GM12878 (cell line): Measurements from ENCODE around the gene CRIM1. TPM values are rescaled to one million over a fixed set of nuclear protein-coding genes. Genes with fewer than 3 reads are reported as not detected.

Experiments
- ATAC-seq: fragments of 200-7000 bp; cut with Tn5 transposase; 3 replicates; pipeline ENCODE4 v1.9.1; 2020; ENCODE audit warnings: mild to moderate bottlenecking, moderate library complexity
- BruUV-seq: library from RNA; stranded (reverse); fragments of 400-500 nt; replicated peaks from 2 replicates; lab custom pipeline; 2021; lab: Mats Ljungman, UMichigan
- CTCF ChIA-PET: fragments of 300-600 bp; sonication (Branson Sonifier 250); formaldehyde crosslinking; extraction: SDS; loops from one replicate; lab custom pipeline; 2021; ENCODE audit warnings: inconsistent platforms; lab: Yijun Ruan, JAX
- POLR2A ChIA-PET: fragments of 350-600 bp; formaldehyde crosslinking; extraction: SDS; loops from one replicate; lab custom pipeline; 2021; ENCODE audit warnings: inconsistent platforms; lab: Charles Lee
- RAD21 ChIA-PET: fragments of 300-600 bp; sonication (Branson Sonifier 250); formaldehyde crosslinking; loops from one replicate; lab custom pipeline; 2023; ENCODE audit warnings: antibody characterized with exemption; ENCODE audit not compliant: unreplicated experiment; lab: Charles Lee
- SMC1A ChIA-PET: fragments of 300-600 bp; sonication (Branson Sonifier 250); formaldehyde crosslinking; loops from one replicate; lab custom pipeline; 2023; ENCODE audit not compliant: unreplicated experiment, uncharacterized antibody; lab: Charles Lee
- DNase-seq: peaks from one replicate; pipeline ENCODE4 v3.0.0-alpha.2; 2011; ENCODE audit warnings: low read depth, low spot score
- FAIRE-seq: peaks from 3 replicates; lab custom pipeline; 2011; peaks lifted over from hg19 to GRCh38; lab: Jason Lieb, UNC
- H2AFZ ChIP-seq: 2 replicates; pipeline ENCODE4 v1.6.0; 2011; ENCODE audit warnings: low read depth, low read length, control low read depth; ENCODE audit not compliant: control insufficient read depth
- H3K27ac ChIP-seq: 2 replicates; pipeline ENCODE4 v1.5.1; 2011; ENCODE audit warnings: control low read depth; ENCODE audit not compliant: control insufficient read depth, insufficient read depth
- H3K27me3 ChIP-seq, 2 experiments: replicated peaks in 1 of 2; 2 replicates each; pipeline versions ENCODE4 v1.6.0 to v1.6.1; 2011; ENCODE audit warnings: low read length in 1 of 2; ENCODE audit not compliant: control insufficient read depth in 2 of 2, insufficient read depth in 2 of 2
- H3K36me3 ChIP-seq, 2 experiments: 2 replicates each; pipeline ENCODE4 v1.5.1; 2011; ENCODE audit warnings: low read length in 1 of 2; ENCODE audit not compliant: control insufficient read depth in 2 of 2, insufficient read depth in 2 of 2
- H3K4me1 ChIP-seq: 2 replicates; pipeline ENCODE4 v1.6.1; 2011; ENCODE audit warnings: mild to moderate bottlenecking, low read length, moderate library complexity, mixed read lengths; ENCODE audit not compliant: control insufficient read depth, insufficient read depth
- H3K4me2 ChIP-seq: 2 replicates; pipeline ENCODE4 v1.6.0; 2011; ENCODE audit warnings: control low read depth; ENCODE audit not compliant: control insufficient read depth, insufficient read depth
- H3K4me3 ChIP-seq: fragments of 200-600 bp; sonication (generic); 2 replicates; pipeline ENCODE4 v1.5.1; 2016
- H3K79me2 ChIP-seq: 2 replicates; pipeline ENCODE4 v1.6.0; 2011; ENCODE audit warnings: low read length; ENCODE audit not compliant: control insufficient read depth, insufficient read depth
- H3K9ac ChIP-seq: 2 replicates; pipeline ENCODE4 v1.8.0; 2011; ENCODE audit warnings: low read length, control low read depth, mixed read lengths; ENCODE audit not compliant: control insufficient read depth, insufficient read depth
- H3K9me3 ChIP-seq: replicated peaks from 3 replicates; pipeline ENCODE4 v1.5.1; 2011; ENCODE audit warnings: mild to moderate bottlenecking, low read length; ENCODE audit not compliant: control insufficient read depth, insufficient read depth
- H4K20me1 ChIP-seq: 2 replicates; pipeline ENCODE4 v1.6.0; 2011; ENCODE audit not compliant: control insufficient read depth, insufficient read depth
- CEBPB ChIP-seq, 2 experiments: fragments of 150-350 bp in 1 of 2; IDR thresholded peaks; 2 replicates each; pipeline ENCODE4 v1.6.1; 2012 to 2014; ENCODE audit warnings: low read depth in 2 of 2, low read length in 2 of 2, borderline replicate concordance in 1 of 2, inconsistent platforms in 1 of 2
- CTCF ChIP-seq, 3 experiments: IDR thresholded peaks in 2 of 3; conservative IDR thresholded peaks in 1 of 3; 2 replicates each; pipeline ENCODE4 v1.5.1; 2011; ENCODE audit warnings: low read depth in 3 of 3, low read length in 3 of 3, mild to moderate bottlenecking in 3 of 3, control low read depth in 2 of 3, moderate library complexity in 2 of 3, inconsistent platforms in 1 of 3, mixed read lengths in 1 of 3; ENCODE audit not compliant: control insufficient read depth in 2 of 3, insufficient read depth in 1 of 3; ENCODE audit errors: extremely low read depth in 1 of 3
- DPF2 ChIP-seq: fragments of 450-650 bp; IDR thresholded peaks from 2 replicates; pipeline ENCODE4 v1.6.1; 2017; ENCODE audit warnings: mild to moderate bottlenecking
- ETV6 ChIP-seq, 2 experiments: fragments of 450-650 bp in 1 of 2; IDR thresholded peaks in 1 of 2; conservative IDR thresholded peaks in 1 of 2; 2 replicates each; pipeline ENCODE4 v1.6.1; 2014; ENCODE audit warnings: antibody characterized with exemption in 1 of 2, borderline replicate concordance in 1 of 2, low read depth in 1 of 2, mild to moderate bottlenecking in 1 of 2, moderate library complexity in 1 of 2
- FOXK2 ChIP-seq: fragments of 450-650 bp; IDR thresholded peaks from 2 replicates; pipeline ENCODE4 v1.6.1; 2017; ENCODE audit warnings: mild to moderate bottlenecking, moderate library complexity
- JUNB ChIP-seq: IDR thresholded peaks from 2 replicates; pipeline ENCODE4 v1.6.1; 2016; ENCODE audit warnings: antibody characterized with exemption, mild to moderate bottlenecking
- MEF2B ChIP-seq: fragments of 450-650 bp; IDR thresholded peaks from 2 replicates; pipeline ENCODE4 v1.6.1; 2018; ENCODE audit warnings: mild to moderate bottlenecking, moderate library complexity; ENCODE audit not compliant: partially characterized antibody, poor library complexity, severe bottlenecking
- SUPT20H ChIP-seq: IDR thresholded peaks from 2 replicates; pipeline ENCODE4 v1.6.1; 2011; ENCODE audit warnings: low read depth, mild to moderate bottlenecking, low read length, moderate library complexity, borderline replicate concordance; ENCODE audit not compliant: control insufficient read depth
- ZBTB33 ChIP-seq: fragments of 450-650 bp; IDR thresholded peaks from 2 replicates; pipeline ENCODE4 v1.6.1; 2017; ENCODE audit warnings: mild to moderate bottlenecking
- ZNF274 ChIP-seq: IDR thresholded peaks from one replicate; pipeline ENCODE4 v1.8.0; 2011; ENCODE audit not compliant: insufficient read length, insufficient read depth
- WGBS: methylation state at CpG from one replicate; pipeline ENCODE4 v1.1.6; 2016; ENCODE audit warnings: low lambda C conversion rate; ENCODE audit not compliant: insufficient replicate concordance, insufficient coverage; ENCODE audit errors: missing lambda C conversion rate; 5-methylcytosine and 5-hydroxymethylcytosine counted together
- in situ Hi-C: fragments of 300-500 bp; cut with MboI; formaldehyde crosslinking; loops from 9 replicates; pipeline ENCODE4 v1.14.3; 2018; ENCODE audit warnings: mixed read lengths
- intact Hi-C: fragments of 100-400 bp; cut with micrococcal nuclease; formaldehyde crosslinking; loops from one replicate; pipeline ENCODE4 v1.14.2; 2022; ENCODE audit not compliant: unreplicated experiment
- polyA plus RNA-seq, 11 experiments: library from polyadenylated mRNA; depleted of rRNA in 4 of 11; unstranded in 6 of 11; stranded (reverse) in 5 of 11; fragments of >200 nt; fragmentation: Nextera tagmentation in 4 of 11; fragmentation: Illumina TruSeq in 1 of 11; extraction: Ambion mirVana in 4 of 11; extraction: Trizol in 1 of 11; gene quantifications; 1 replicate in 1 of 11; 2 replicates in 10 of 11; pipeline versions ENCODE4 v1.2.1 to v1.2.3, GENCODE V29; 2011 to 2016; ENCODE audit warnings: inconsistent platforms in 2 of 11, missing spikeins in 2 of 11, low read depth in 1 of 11
- total RNA-seq, 4 experiments: library from RNA; depleted of rRNA in 3 of 4; stranded (reverse); fragments of >200 nt in 3 of 4; fragmentation: Illumina TruSeq in 1 of 4; extraction: Trizol in 1 of 4; gene quantifications; 2 replicates each; pipeline versions ENCODE4 v1.2.1 to v1.2.3, GENCODE V29; 2013 to 2021
- TF ChIP-seq, protein P1 (sequence below): fragments of 450-650 bp; conservative IDR thresholded peaks from 2 replicates; pipeline ENCODE4 v1.6.1; 2017; ENCODE audit warnings: mild to moderate bottlenecking, moderate library complexity
- TF ChIP-seq, protein P2 (sequence below): IDR thresholded peaks from 2 replicates; pipeline ENCODE4 v1.6.1; 2012; ENCODE audit warnings: improper control_type of control experiment, low read depth, low read length; ENCODE audit not compliant: insufficient replicate concordance

CRIM1 gene
- total and polyA plus RNA-seq, 10 of the 15 experiments (the other 5 are each of a cell fraction or from before 2014, with no cell fraction given) = 0.42 to 7.4 (median 3.1) TPM

GRCh38 chr2:36566887-36567286 is 211.3 kb downstream of the CRIM1 start:
- no peaks in the 10 kb centered on the region for H3K9me3 ChIP-seq
- BruUV-seq = no TSS peak
- H4K20me1 ChIP-seq = no peaks in the 10 kb centered on the region
- H3K4me1 ChIP-seq = no peaks in the 10 kb centered on the region
- no peak for DNase-seq
- in situ Hi-C loops = no loop called here
- H3K4me2 ChIP-seq = no peak overlapping the region
- no peak overlapping the region for H2AFZ ChIP-seq
- CTCF ChIA-PET = no interaction called here
- 98% methylated on average over 4 of the region's 4 CpGs for WGBS
- H3K4me3 ChIP-seq = no peak overlapping the region
- no peaks in the 10 kb centered on the region; the same call in 1 of the 2 replicates for H3K79me2 ChIP-seq
- no peaks in the 10 kb centered on the region; a peak in 1 of 4 replicates for H3K36me3 ChIP-seq
- FAIRE-seq = no peak
- POLR2A ChIA-PET = no interaction called here
- SMC1A ChIA-PET = no interaction called here
- intact Hi-C loops = no loop called here
- ATAC-seq = no peak
- H3K9ac ChIP-seq = no peak overlapping the region
- no peak overlapping the region for H3K27ac ChIP-seq
- RAD21 ChIA-PET = no interaction called here
- no peaks in the 10 kb centered on the region for H3K27me3 ChIP-seq
- TF ChIP-seq SUPT20H (no peak), CTCF (IDR thresholded peaks at IDR 0.05 in 2 of 3, conservative IDR thresholded peaks at IDR 0.05 in 1 of 3; ENCODE audit: control insufficient read depth in 2 of 3, extremely low read depth in 1 of 3, insufficient read depth in 1 of 3, low read depth in 3 of 3, low read length in 3 of 3) (no peak), ZBTB33 (no peak), DPF2 (no peak), MEF2B (no peak), FOXK2 (no peak), JUNB (no peak), ZNF274 (no peak), CEBPB (IDR thresholded peaks at IDR 0.05; ENCODE audit: borderline replicate concordance in 1 of 2, low read depth in 2 of 2, low read length in 2 of 2) (no peak), ETV6 (conservative IDR thresholded peaks at IDR 0.05 in 1 of 2, IDR thresholded peaks at IDR 0.05 in 1 of 2; ENCODE audit: borderline replicate concordance in 1 of 2, low read depth in 1 of 2) (no peak)
- TF ChIP-seq, protein P1, sequence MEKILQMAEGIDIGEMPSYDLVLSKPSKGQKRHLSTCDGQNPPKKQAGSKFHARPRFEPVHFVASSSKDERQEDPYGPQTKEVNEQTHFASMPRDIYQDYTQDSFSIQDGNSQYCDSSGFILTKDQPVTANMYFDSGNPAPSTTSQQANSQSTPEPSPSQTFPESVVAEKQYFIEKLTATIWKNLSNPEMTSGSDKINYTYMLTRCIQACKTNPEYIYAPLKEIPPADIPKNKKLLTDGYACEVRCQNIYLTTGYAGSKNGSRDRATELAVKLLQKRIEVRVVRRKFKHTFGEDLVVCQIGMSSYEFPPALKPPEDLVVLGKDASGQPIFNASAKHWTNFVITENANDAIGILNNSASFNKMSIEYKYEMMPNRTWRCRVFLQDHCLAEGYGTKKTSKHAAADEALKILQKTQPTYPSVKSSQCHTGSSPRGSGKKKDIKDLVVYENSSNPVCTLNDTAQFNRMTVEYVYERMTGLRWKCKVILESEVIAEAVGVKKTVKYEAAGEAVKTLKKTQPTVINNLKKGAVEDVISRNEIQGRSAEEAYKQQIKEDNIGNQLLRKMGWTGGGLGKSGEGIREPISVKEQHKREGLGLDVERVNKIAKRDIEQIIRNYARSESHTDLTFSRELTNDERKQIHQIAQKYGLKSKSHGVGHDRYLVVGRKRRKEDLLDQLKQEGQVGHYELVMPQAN = no peak
- TF ChIP-seq, protein P2, sequence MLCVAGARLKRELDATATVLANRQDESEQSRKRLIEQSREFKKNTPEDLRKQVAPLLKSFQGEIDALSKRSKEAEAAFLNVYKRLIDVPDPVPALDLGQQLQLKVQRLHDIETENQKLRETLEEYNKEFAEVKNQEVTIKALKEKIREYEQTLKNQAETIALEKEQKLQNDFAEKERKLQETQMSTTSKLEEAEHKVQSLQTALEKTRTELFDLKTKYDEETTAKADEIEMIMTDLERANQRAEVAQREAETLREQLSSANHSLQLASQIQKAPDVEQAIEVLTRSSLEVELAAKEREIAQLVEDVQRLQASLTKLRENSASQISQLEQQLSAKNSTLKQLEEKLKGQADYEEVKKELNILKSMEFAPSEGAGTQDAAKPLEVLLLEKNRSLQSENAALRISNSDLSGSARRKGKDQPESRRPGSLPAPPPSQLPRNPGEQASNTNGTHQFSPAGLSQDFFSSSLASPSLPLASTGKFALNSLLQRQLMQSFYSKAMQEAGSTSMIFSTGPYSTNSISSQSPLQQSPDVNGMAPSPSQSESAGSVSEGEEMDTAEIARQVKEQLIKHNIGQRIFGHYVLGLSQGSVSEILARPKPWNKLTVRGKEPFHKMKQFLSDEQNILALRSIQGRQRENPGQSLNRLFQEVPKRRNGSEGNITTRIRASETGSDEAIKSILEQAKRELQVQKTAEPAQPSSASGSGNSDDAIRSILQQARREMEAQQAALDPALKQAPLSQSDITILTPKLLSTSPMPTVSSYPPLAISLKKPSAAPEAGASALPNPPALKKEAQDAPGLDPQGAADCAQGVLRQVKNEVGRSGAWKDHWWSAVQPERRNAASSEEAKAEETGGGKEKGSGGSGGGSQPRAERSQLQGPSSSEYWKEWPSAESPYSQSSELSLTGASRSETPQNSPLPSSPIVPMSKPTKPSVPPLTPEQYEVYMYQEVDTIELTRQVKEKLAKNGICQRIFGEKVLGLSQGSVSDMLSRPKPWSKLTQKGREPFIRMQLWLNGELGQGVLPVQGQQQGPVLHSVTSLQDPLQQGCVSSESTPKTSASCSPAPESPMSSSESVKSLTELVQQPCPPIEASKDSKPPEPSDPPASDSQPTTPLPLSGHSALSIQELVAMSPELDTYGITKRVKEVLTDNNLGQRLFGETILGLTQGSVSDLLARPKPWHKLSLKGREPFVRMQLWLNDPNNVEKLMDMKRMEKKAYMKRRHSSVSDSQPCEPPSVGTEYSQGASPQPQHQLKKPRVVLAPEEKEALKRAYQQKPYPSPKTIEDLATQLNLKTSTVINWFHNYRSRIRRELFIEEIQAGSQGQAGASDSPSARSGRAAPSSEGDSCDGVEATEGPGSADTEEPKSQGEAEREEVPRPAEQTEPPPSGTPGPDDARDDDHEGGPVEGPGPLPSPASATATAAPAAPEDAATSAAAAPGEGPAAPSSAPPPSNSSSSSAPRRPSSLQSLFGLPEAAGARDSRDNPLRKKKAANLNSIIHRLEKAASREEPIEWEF = no peak
